SK-MEL-5 (cell line): ENCODE results near the gene PRSS37. TPM values are rescaled to one million over a fixed set of nuclear protein-coding genes. Genes with fewer than 3 reads are reported as not detected.

Experiments
- DNase-seq: peaks from one replicate; pipeline ENCODE4 v3.0.0-alpha.2; 2016; ENCODE audit warnings: low read depth, low spot score
- in situ Hi-C: cut with HindIII; loops from 2 replicates; pipeline ENCODE4 v1.10.0; 2016; ENCODE audit warnings: low sequenced_read_pairs, high pct_unique_total_duplicates, low pct_unique_long_range_greater_than_20kb
- polyA plus RNA-seq, 2 experiments: library from polyadenylated mRNA; depleted of rRNA; stranded (reverse); fragments of >200 nt; gene quantifications; 2 replicates each; pipeline ENCODE4 v1.2.3, GENCODE V29; 2015
- total RNA-seq: library from RNA; depleted of rRNA; stranded (reverse); fragments of >200 nt; shearing (Covaris generic); gene quantifications from 2 replicates; pipeline ENCODE4 v1.2.3, GENCODE V29; 2014; rRNA removed

PRSS37 gene, protein sequence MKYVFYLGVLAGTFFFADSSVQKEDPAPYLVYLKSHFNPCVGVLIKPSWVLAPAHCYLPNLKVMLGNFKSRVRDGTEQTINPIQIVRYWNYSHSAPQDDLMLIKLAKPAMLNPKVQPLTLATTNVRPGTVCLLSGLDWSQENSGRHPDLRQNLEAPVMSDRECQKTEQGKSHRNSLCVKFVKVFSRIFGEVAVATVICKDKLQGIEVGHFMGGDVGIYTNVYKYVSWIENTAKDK
- 0.13 TPM in 1 of 2 replicates, not detected in the other for total RNA-seq
- not detected in 2 replicates for polyA plus RNA-seq (2015; cell fraction: cytosol; rRNA removed)
- polyA plus RNA-seq (2015; cell fraction: nucleus; rRNA removed) = not detected in 2 replicates

GRCh38 chr7:141841385-141841784, at the start of gene PRSS37:
PRSS37 (minus strand) TSS chr7:141841485; CDS start chr7:141841049, 436 bp downstream.
- DNase-seq = no peak
- in situ Hi-C loops = no loop called here

GRCh38 chr7:141889321-141889720, 48.0 kb upstream of the PRSS37 start:
- DNase-seq = no peak
- in situ Hi-C loops = no loop called here

- no peak for DNase-seq
- in situ Hi-C loops = no loop called here
Measured at GRCh38 chr7:141884539-141885225, 43.4 kb upstream of the PRSS37 start.

DNA sequence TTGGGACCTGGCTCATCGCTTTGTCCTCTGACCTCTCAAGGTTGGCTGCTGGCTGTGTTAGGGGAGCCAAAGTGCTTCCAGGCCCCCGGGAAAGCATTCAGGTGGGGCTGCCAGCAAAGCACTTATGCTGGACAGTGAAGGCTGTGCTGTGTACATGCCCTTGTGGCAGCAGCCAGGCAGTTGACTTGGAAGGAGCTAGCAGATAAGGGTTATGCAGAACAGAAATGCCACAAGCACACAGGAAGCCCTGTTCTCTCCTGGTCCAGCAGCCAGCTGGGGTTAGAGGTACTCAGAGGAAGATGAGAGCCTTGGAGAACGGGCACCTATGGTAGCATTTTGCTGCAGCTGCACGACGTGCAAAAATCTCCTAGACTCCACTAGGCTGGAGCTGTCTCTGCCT, 39.7 kb upstream of the PRSS37 start:
- in situ Hi-C loops = no loop called here

GRCh38 chr7:141877365-141877764, 36.1 kb upstream of the PRSS37 start:
- in situ Hi-C loops = no loop called here
- no peak for DNase-seq

More for the DNA sequence above, 39.7 kb upstream of the PRSS37 start:
- no peak for DNase-seq

DNA sequence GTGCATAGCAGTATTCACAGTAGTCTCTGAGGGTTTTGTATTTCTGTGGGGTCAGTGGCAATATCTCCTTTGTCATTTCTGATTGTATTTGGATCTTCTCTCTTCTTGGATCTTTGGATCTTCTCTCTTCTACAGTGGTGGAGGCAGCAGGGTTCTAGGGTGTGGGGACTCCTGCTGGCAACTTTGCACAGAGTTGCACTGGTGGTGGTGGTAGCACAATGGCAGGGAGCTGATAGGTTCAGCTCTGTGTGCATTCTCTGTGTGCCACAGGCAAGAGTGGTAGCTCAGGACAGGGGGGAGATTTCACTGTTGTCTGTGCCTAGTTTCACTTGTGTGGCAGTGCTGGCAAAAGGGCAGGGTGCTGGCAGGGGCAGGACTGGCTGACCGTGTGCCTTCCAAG, 35.1 kb upstream of the PRSS37 start:
- no peak for DNase-seq
- in situ Hi-C loops = no loop called here

DNA sequence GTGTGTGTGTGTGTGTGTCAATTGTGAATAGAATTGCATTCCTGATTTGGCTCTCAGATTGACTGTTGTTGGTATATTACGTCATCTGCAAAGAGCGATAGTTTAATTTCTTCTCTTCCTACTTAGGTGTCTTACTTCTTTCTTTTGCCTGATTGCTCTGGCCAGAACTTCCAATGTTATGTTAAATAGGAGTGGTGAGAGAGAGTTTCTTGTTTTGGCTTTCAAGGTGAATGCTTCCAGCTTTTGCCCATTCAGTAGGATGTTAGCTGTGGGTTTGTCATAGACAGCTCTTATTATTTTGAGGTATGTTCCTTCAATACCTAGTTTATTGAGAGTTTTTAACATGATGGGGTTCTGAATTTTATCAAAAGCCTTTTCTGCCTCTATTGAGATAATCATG, 34.2 kb upstream of the PRSS37 start:
- no peak for DNase-seq
- in situ Hi-C loops = no loop called here

DNA sequence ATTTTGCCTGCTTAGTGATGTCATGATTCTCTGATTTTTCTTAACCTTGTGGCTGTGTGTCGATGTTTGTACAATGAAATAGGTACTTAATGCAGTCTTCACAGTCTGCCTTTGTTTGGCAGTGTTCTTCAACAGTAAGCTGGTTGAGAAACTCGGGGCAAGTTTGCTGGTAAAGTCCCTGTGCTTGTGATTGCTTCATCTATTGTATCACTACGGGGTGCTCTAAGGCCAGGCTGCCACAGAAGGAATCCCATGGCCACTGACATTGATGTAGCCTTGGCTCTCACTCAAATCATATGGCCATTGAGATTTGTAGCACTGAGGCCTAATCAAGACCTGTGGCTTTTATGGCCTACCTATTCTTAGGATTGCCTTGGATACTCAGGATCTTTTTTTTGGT, 33.5 kb upstream of the PRSS37 start:
- in situ Hi-C loops = no loop called here
- DNase-seq = no peak

- in situ Hi-C loops = no loop called here
- no peak for DNase-seq
Measured at GRCh38 chr7:141872931-141873330, 31.6 kb upstream of the PRSS37 start.

GRCh38 chr7:141866974-141867373, 25.7 kb upstream of the PRSS37 start:
- DNase-seq = no peak
- in situ Hi-C loops = no loop called here

- DNase-seq = no peak
- in situ Hi-C loops = no loop called here
Measured at GRCh38 chr7:141864765-141865447, 23.6 kb upstream of the PRSS37 start.

GRCh38 chr7:141860207-141860606, 18.9 kb upstream of the PRSS37 start:
- in situ Hi-C loops = no loop called here
- DNase-seq = no peak

- in situ Hi-C loops = no loop called here
- no peak for DNase-seq
Measured at GRCh38 chr7:141847996-141848395, 6.7 kb upstream of the PRSS37 start.

DNA sequence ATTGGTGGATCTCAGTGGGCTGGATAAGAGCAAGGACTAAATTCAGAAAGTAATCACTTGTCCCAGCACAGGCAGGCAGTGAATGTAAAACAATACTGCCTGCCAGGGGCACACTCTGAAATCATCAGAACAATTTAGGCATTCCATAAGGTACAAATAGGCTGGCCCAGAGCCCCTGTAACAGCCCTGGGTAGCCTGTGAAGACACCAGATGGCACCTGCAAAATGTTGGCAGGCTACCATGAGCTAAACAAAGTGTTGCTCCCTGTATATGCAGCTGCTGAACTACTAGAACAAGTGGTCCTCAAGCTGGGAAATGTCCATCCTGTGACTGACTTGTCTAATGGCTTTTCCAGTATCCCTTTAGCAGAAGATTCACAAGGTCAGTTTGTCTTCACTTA, 3.0 kb upstream of the PRSS37 start:
- DNase-seq = no peak
- in situ Hi-C loops = no loop called here

DNA sequence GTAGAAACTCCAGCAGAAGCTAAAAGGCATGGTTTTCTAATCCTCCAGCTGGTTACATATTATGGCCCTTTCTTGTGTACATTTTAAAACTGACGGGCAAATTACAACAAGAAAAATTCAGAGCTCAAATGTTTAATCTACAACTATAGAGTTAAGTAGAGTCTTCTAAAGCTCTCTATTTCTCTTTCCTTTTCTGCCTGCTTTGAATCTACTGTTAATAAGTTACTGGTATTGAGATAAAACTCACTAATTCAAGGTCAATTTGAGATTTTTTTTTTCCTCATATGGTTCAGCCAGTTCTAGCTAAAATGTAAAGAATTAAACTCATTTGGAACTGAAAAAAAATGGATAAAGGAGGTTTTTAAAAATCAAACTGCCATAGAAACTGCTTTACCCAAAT, 1.6 kb upstream of the PRSS37 start:
- in situ Hi-C loops = no loop called here
- DNase-seq = no peak

GRCh38 chr7:141840708-141841107, 577 bp downstream of the PRSS37 start:
- in situ Hi-C loops = no loop called here

DNA sequence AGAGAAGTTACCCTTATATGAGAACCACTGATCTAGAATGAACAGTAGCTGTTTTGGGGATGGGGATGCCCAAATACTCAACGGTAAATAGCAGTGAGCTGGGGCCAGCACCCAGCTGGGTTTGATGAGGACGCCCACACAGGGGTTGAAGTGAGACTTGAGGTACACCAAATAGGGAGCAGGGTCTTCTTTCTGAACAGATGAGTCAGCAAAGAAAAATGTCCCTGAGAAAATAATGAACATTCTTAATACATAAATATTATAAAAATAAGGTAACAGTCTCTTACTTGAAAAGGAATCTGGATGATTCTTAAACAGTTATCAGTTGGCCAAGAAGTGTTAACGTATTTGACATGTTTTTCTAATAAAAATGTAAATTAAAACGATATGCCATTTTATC, 2.0 kb downstream of the PRSS37 start:
- in situ Hi-C loops = no loop called here
- DNase-seq = no peak

More at GRCh38 chr7:141840708-141841107, 577 bp downstream of the PRSS37 start:
- DNase-seq = no peak

- DNase-seq = no peak
- in situ Hi-C loops = no loop called here
Measured at GRCh38 chr7:141838581-141838980, 2.7 kb downstream of the PRSS37 start.

GRCh38 chr7:141837683-141838082, 3.6 kb downstream of the PRSS37 start:
- in situ Hi-C loops = no loop called here
- no peak for DNase-seq
